Tibial nerve (tissue), 4 donors: ENCODE data around the gene TNIK. TPM values are rescaled to one million over a fixed set of nuclear protein-coding genes. Genes with fewer than 3 reads are reported as not detected.

ENCODE experiments used
- DNase-seq, 2 donors: peaks; one replicate each; pipeline ENCODE4 v3.0.0-alpha.2; 2019; ENCODE audit warnings: low spot score in 2 of 2
- H3K27ac ChIP-seq, 4 donors: fragments of 200-600 bp; sonication (generic) in 3 of 4; one replicate each; pipeline ENCODE4 v1.5.1; 2017 to 2019; ENCODE audit warnings: mild to moderate bottlenecking in 1 of 4
- H3K27me3 ChIP-seq, 2 donors: fragments of 200-600 bp; sonication (generic) in 1 of 2; one replicate each; pipeline versions ENCODE4 v1.5.1 to v1.6.0; 2017 to 2019
- H3K36me3 ChIP-seq, 3 donors: fragments of 200-600 bp; sonication (generic); one replicate each; pipeline ENCODE4 v1.5.1; 2018 to 2019
- H3K4me1 ChIP-seq, 4 donors: fragments of 200-600 bp; sonication (generic) in 3 of 4; one replicate each; pipeline ENCODE4 v1.5.1; 2017 to 2019
- H3K4me3 ChIP-seq, 4 donors: fragments of 200-600 bp; sonication (generic) in 3 of 4; one replicate each; pipeline ENCODE4 v1.5.1; 2017 to 2019; ENCODE audit warnings: mild to moderate bottlenecking in 1 of 4, moderate library complexity in 1 of 4
- H3K9me3 ChIP-seq, 4 donors: fragments of 200-600 bp; sonication (generic) in 3 of 4; one replicate each; pipeline ENCODE4 v1.5.1; 2017 to 2019
- CTCF ChIP-seq, 5 experiments: fragments of 200-600 bp in 3 of 5; fragments of 450-650 bp in 2 of 5; sonication (generic) in 3 of 5; IDR thresholded peaks; one replicate each; pipeline ENCODE4 v1.5.1; 2016 to 2019; ENCODE audit warnings: antibody characterized with exemption in 5 of 5, mild to moderate bottlenecking in 3 of 5, moderate library complexity in 2 of 5
- EP300 ChIP-seq, 2 donors: sonication (generic); formaldehyde crosslinking; IDR thresholded peaks; one replicate each; pipeline ENCODE4 v1.6.1; 2017; ENCODE audit warnings: antibody characterized with exemption in 2 of 2, mild to moderate bottlenecking in 1 of 2
- POLR2A ChIP-seq, 2 donors: fragments of 450-650 bp; IDR thresholded peaks; one replicate each; pipeline ENCODE4 v1.6.1; 2017; ENCODE audit warnings: antibody characterized with exemption in 2 of 2, mild to moderate bottlenecking in 2 of 2, moderate library complexity in 2 of 2
- WGBS, 2 donors: methylation state at CpG; one replicate each; pipeline ENCODE4 v1.1.5; 2018; 5-methylcytosine and 5-hydroxymethylcytosine counted together
- total RNA-seq, 4 donors: library from RNA; depleted of rRNA; stranded (reverse); fragments of >200 nt; gene quantifications; one replicate each; pipeline ENCODE4 v1.1.0, GENCODE V29; 2016

Gene TNIK
- total RNA-seq, 4 donors from 2014 or later = 5.4 to 11.1 (median 7.5) TPM

- 83 to 91% methylated on average over 4 of the region's 4 CpGs for WGBS, 2 donors
- H3K9me3 ChIP-seq = peaks cover 0 to under 1% (median 0%) of the 10 kb centered on the region in 4 donors
- no peak for TF ChIP-seq EP300 (IDR thresholded peaks at IDR 0.05)
- no peak for TF ChIP-seq CTCF (IDR thresholded peaks at IDR 0.05)
- TF ChIP-seq POLR2A (IDR thresholded peaks at IDR 0.05) = no peak
- H3K4me3 ChIP-seq = no peak overlapping the region
- no peak for DNase-seq
- no peaks in the 10 kb centered on the region for H3K4me1 ChIP-seq
- H3K27me3 ChIP-seq = no peaks in the 10 kb centered on the region
- H3K36me3 ChIP-seq = peaks cover 0 to 4% (median 0%) of the 10 kb centered on the region in 3 donors
- no peak overlapping the region for H3K27ac ChIP-seq
Observed at GRCh38 chr3:171168551-171168950, 291.7 kb downstream of the TNIK start.

DNA sequence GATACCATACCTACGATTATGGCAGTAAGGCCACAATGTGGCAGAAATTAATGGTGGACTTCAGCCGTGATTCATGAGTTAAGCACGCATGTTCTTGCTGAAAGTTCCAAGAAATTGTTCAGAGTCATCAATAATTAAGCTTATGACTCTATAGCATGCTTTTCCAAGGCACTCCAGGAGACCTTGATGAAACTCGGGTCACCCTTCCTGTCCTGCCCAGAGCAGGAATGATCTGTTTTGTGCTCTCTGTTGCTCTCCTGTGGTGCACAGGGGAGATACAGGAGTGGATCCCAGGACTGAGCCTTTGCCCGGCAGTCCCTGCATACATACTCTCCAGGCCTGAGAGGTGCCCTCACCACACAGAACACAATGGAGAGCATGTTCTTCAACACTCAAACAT lies 292.1 kb downstream of the TNIK start:
- no peak for TF ChIP-seq CTCF (IDR thresholded peaks at IDR 0.05)
- no peak for TF ChIP-seq EP300 (IDR thresholded peaks at IDR 0.05)
- no peak for TF ChIP-seq POLR2A (IDR thresholded peaks at IDR 0.05)
- WGBS, 2 donors = 73 to 77% methylated on average over 5 of the region's 5 CpGs
- Histone ChIP-seq H3K36me3 (peaks cover 0 to 8% (median 0%) of the 10 kb centered on the region in 3 donors), H3K27me3 (no peaks in the 10 kb centered on the region), H3K27ac (no peak overlapping the region), H3K9me3 (peaks cover 0 to 5% (median 2%) of the 10 kb centered on the region in 4 donors), H3K4me1 (no peaks in the 10 kb centered on the region), H3K4me3 (no peak overlapping the region)
- DNase-seq = no peak

GRCh38 chr3:171165983-171166382 lies 294.2 kb downstream of the TNIK start:
- Histone ChIP-seq H3K27me3 (no peaks in the 10 kb centered on the region), H3K4me3 (no peak overlapping the region), H3K36me3 (peaks cover 0 to 20% (median 0%) of the 10 kb centered on the region in 3 donors), H3K4me1 (no peaks in the 10 kb centered on the region), H3K9me3 (peaks cover 0 to 15% (median 2%) of the 10 kb centered on the region in 4 donors), H3K27ac (no peak overlapping the region)
- no peak for DNase-seq
- no peak for TF ChIP-seq EP300 (IDR thresholded peaks at IDR 0.05)
- no peak for TF ChIP-seq CTCF (IDR thresholded peaks at IDR 0.05)
- no peak for TF ChIP-seq POLR2A (IDR thresholded peaks at IDR 0.05)
- 83 to 94% methylated on average over 1 of the region's 1 CpG for WGBS, 2 donors

DNA sequence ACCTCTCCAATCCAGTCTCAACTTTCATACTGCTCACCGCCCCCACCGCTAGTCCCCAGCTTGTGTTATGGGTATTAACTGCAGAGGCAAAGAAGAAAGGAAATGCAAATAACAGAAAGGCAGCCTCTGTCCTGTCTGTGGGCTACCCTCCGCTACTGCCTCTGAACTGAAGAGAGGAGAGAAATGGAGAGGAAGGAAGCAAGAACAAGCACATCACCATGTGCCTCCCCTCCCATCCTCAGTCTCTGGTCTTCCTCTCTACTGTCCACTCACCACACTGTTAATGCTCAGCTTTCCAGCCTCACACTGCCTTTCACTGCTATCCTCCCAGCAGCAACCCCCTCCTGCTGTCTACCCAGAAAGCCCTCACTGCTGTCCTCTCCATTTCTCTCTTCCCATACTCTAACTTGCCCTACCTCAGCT lies 294.7 kb downstream of the TNIK start:
- Histone ChIP-seq H3K36me3 (peaks cover 0 to 20% (median 0%) of the 10 kb centered on the region in 3 donors), H3K27ac (no peak overlapping the region), H3K4me1 (no peaks in the 10 kb centered on the region), H3K4me3 (no peak overlapping the region), H3K27me3 (no peaks in the 10 kb centered on the region), H3K9me3 (peaks cover 0 to 15% (median 2%) of the 10 kb centered on the region in 4 donors)
- DNase-seq = no peak
- TF ChIP-seq EP300 (IDR thresholded peaks at IDR 0.05) (no peak), POLR2A (IDR thresholded peaks at IDR 0.05) (no peak), CTCF (IDR thresholded peaks at IDR 0.05) (no peak)
- 88 to 89% methylated on average over 3 of the region's 3 CpGs for WGBS, 2 donors

- Histone ChIP-seq H3K27me3 (no peaks in the 10 kb centered on the region), H3K36me3 (peaks cover 0 to 20% (median 0%) of the 10 kb centered on the region in 3 donors), H3K27ac (no peak overlapping the region), H3K9me3 (peaks cover 0 to 15% (median 2%) of the 10 kb centered on the region in 4 donors), H3K4me3 (no peak overlapping the region), H3K4me1 (no peaks in the 10 kb centered on the region)
- DNase-seq = no peak
- no peak for TF ChIP-seq CTCF (IDR thresholded peaks at IDR 0.05)
- TF ChIP-seq POLR2A (IDR thresholded peaks at IDR 0.05) = no peak
- no peak for TF ChIP-seq EP300 (IDR thresholded peaks at IDR 0.05)
Observed at GRCh38 chr3:171164067-171164465, 296.1 kb downstream of the TNIK start.
